ENCODE results near the gene CRADD. TPM values are rescaled to one million over a fixed set of nuclear protein-coding genes. Genes with fewer than 3 reads are reported as not detected.

The CRADD gene
- total RNA-seq, 1 experiment from 2014 or later, result 7.6 TPM

GRCh38 chr12:93812626-93813025 is 135.5 kb downstream of the CRADD start:
- no peak overlapping the region for H4K8ac ChIP-seq (replicated peaks; ENCODE audit: insufficient read length, low read depth, low read length)
- no peak overlapping the region for H2AK5ac ChIP-seq (ENCODE audit: insufficient read length, low read length)
- no peak overlapping the region for H3K56ac ChIP-seq (ENCODE audit: insufficient read length, low read depth, low read length)
- no peak overlapping the region for H3K4ac ChIP-seq (ENCODE audit: low read depth, low read length)
- H4K5ac ChIP-seq (ENCODE audit: insufficient read length, low read depth, low read length), result no peak overlapping the region
- Mint-ChIP-seq H3K9me3 (no peaks in the 10 kb centered on the region), H3K4me1 (peaks cover 5 to 19% of the 10 kb centered on the region in 2 experiments), H3K4me3 (no peak overlapping the region), H3K36me3 (ENCODE audit: insufficient read depth in 1 of 3, low read depth in 3 of 3) (no peaks in the 10 kb centered on the region), H3K27me3 (ENCODE audit: low read depth) (no peaks in the 10 kb centered on the region), H3K27ac (no peak overlapping the region)
- H4K91ac ChIP-seq (ENCODE audit: insufficient read length, low read depth, low read length), result no peak overlapping the region
- DNase-seq, result no peak
- H2BK20ac ChIP-seq (ENCODE audit: low read depth, low read length, poor library complexity, severe bottlenecking), result no peak overlapping the region
- no peaks in the 10 kb centered on the region for H3K9me3 ChIP-seq (ENCODE audit: control insufficient read depth, low read depth, low read length)
- H3K79me2 ChIP-seq (ENCODE audit: insufficient read depth, low read length), result no peaks in the 10 kb centered on the region
- no peak for TF ChIP-seq CTCF (conservative IDR thresholded peaks at IDR 0.05)
- H3K23ac ChIP-seq (ENCODE audit: insufficient read length, low read depth, low read length), result no peak overlapping the region
- H3K14ac ChIP-seq (ENCODE audit: insufficient read depth, low read length), result no peak overlapping the region
- H3K9ac ChIP-seq (ENCODE audit: extremely low read depth, insufficient read length, low read length), result no peak overlapping the region
- H3T11ph ChIP-seq (ENCODE audit: low read length), result no peak overlapping the region
- no peak overlapping the region for H3K4me2 ChIP-seq (ENCODE audit: insufficient read depth, insufficient read length, low read length)
- no peaks in the 10 kb centered on the region for H4K20me1 ChIP-seq (ENCODE audit: control insufficient read depth, insufficient read depth, insufficient read length)
- no peaks in the 10 kb centered on the region for H3K23me2 ChIP-seq (ENCODE audit: insufficient read length, low read depth, low read length, poor library complexity, severe bottlenecking)
- H3K18ac ChIP-seq (ENCODE audit: insufficient read length, low read depth, low read length), result no peak overlapping the region
- WGBS (ENCODE audit: extremely low coverage, insufficient read length, low lambda C conversion rate), result no CpG with 5 or more reads among the region's 3 CpGs
- H2BK15ac ChIP-seq (ENCODE audit: low read depth, low read length), result no peak overlapping the region
- no peak overlapping the region for H3K27ac ChIP-seq (ENCODE audit: insufficient read length, low read depth, low read length)
- no peak overlapping the region for H2AFZ ChIP-seq (ENCODE audit: low read length)
- no peak overlapping the region for H2BK120ac ChIP-seq (ENCODE audit: low read depth, low read length, poor library complexity, severe bottlenecking)
- no peak overlapping the region for H2BK5ac ChIP-seq (ENCODE audit: insufficient read length, low read length)
- H3K27me3 ChIP-seq (ENCODE audit: insufficient read depth, low read length), result no peaks in the 10 kb centered on the region
- no peaks in the 10 kb centered on the region for H3K4me1 ChIP-seq (ENCODE audit: insufficient read depth, low read length)
- no peaks in the 10 kb centered on the region for H3K79me1 ChIP-seq (ENCODE audit: insufficient read depth, low read depth, low read length, poor library complexity, severe bottlenecking)
- H2BK12ac ChIP-seq (ENCODE audit: insufficient read length, low read depth, low read length), result no peak overlapping the region

Measured in H9 (cell line).